SJCRH30 (cell line): ENCODE results near the gene SGSM2. TPM values are rescaled to one million over a fixed set of nuclear protein-coding genes. Genes with fewer than 3 reads are reported as not detected.
A peak's percentile ranks its signal among the peaks of the same experiment; 100 is the strongest.
"Not testable (repeated sequence)": the region's sequence is repeated elsewhere in the genome, so short reads cannot be mapped to it uniquely, and the experiment has no call there.

ENCODE experiments used
- DNase-seq, 2 experiments: peaks; one replicate each; pipeline ENCODE4 v3.0.0-alpha.2; 2015 to 2020
- H3K27ac ChIP-seq: fragments of 250-450 bp; sonication (Bioruptor Pico); 2 replicates; pipeline ENCODE4 v1.5.1; 2020; ENCODE audit warnings: mild to moderate bottlenecking, moderate library complexity
- H3K27me3 ChIP-seq: fragments of 250-450 bp; sonication (Bioruptor Pico); 2 replicates; pipeline ENCODE4 v1.5.1; 2020; ENCODE audit warnings: mild to moderate bottlenecking, moderate library complexity
- H3K36me3 ChIP-seq: fragments of 250-450 bp; sonication (Bioruptor Pico); 2 replicates; pipeline ENCODE4 v1.5.1; 2020; ENCODE audit warnings: mild to moderate bottlenecking, moderate library complexity
- H3K4me1 ChIP-seq: fragments of 250-450 bp; sonication (Bioruptor Pico); 2 replicates; pipeline ENCODE4 v1.5.1; 2020; ENCODE audit warnings: mild to moderate bottlenecking, moderate library complexity
- H3K4me3 ChIP-seq: fragments of 250-450 bp; sonication (Bioruptor Pico); 2 replicates; pipeline ENCODE4 v1.5.1; 2020; ENCODE audit warnings: mild to moderate bottlenecking, moderate library complexity
- H3K9me3 ChIP-seq: fragments of 250-450 bp; sonication (Bioruptor Pico); replicated peaks from 2 replicates; pipeline ENCODE4 v1.5.1; 2020; ENCODE audit warnings: mild to moderate bottlenecking, moderate library complexity
- total RNA-seq: library from RNA; depleted of rRNA; stranded (reverse); fragments of >200 nt; shearing (Covaris generic); gene quantifications from 2 replicates; pipeline ENCODE4 v1.2.3, GENCODE V29; 2014

The SGSM2 gene
- total RNA-seq, 1 experiment from 2014 or later: 10.6 TPM

GRCh38 chr17:2316916-2317205 lies 20.4 kb upstream of the SGSM2 start:
- not testable (repeated sequence) for H3K27ac ChIP-seq, H3K9me3 ChIP-seq, H3K4me1 ChIP-seq, DNase-seq, H3K4me3 ChIP-seq, H3K36me3 ChIP-seq, H3K27me3 ChIP-seq

- Histone ChIP-seq H3K36me3 (peaks cover 7% of the 10 kb centered on the region), H3K9me3 (no peaks in the 10 kb centered on the region), H3K4me1 (no peaks in the 10 kb centered on the region), H3K27ac (no peak overlapping the region), H3K27me3 (no peaks in the 10 kb centered on the region), H3K4me3 (no peak overlapping the region)
- DNase-seq: no peak
Observed at GRCh38 chr17:2317796-2318195, 19.5 kb upstream of the SGSM2 start.

- Histone ChIP-seq H3K27me3 (no peaks in the 10 kb centered on the region), H3K4me3 (no peak overlapping the region), H3K9me3 (no peaks in the 10 kb centered on the region), H3K4me1 (no peaks in the 10 kb centered on the region), H3K36me3 (peaks cover 19% of the 10 kb centered on the region), H3K27ac (no peak overlapping the region)
- DNase-seq: no peak
Observed at GRCh38 chr17:2319051-2319450, 18.2 kb upstream of the SGSM2 start.

- no peak overlapping the region for H3K4me3 ChIP-seq
- no peak overlapping the region for H3K27ac ChIP-seq
- DNase-seq: no peak
- H3K9me3 ChIP-seq: no peaks in the 10 kb centered on the region
- H3K36me3 ChIP-seq: peaks cover 42% of the 10 kb centered on the region
- no peaks in the 10 kb centered on the region for H3K27me3 ChIP-seq
- no peaks in the 10 kb centered on the region for H3K4me1 ChIP-seq
Observed at GRCh38 chr17:2321399-2321798, 15.9 kb upstream of the SGSM2 start.

- no peak overlapping the region for H3K4me3 ChIP-seq
- H3K4me1 ChIP-seq: no peaks in the 10 kb centered on the region
- H3K36me3 ChIP-seq: peaks cover 52% of the 10 kb centered on the region
- H3K9me3 ChIP-seq: no peaks in the 10 kb centered on the region
- H3K27ac ChIP-seq: no peak overlapping the region
- H3K27me3 ChIP-seq: no peaks in the 10 kb centered on the region
- DNase-seq: no peak
Observed at GRCh38 chr17:2323629-2324314, 13.5 kb upstream of the SGSM2 start.

GRCh38 chr17:2331303-2331702 lies 6.0 kb upstream of the SGSM2 start:
- no peaks in the 10 kb centered on the region for H3K27me3 ChIP-seq
- H3K9me3 ChIP-seq: no peaks in the 10 kb centered on the region
- H3K36me3 ChIP-seq: peaks cover 65% of the 10 kb centered on the region
- no peak overlapping the region for H3K27ac ChIP-seq
- no peaks in the 10 kb centered on the region for H3K4me1 ChIP-seq
- no peak for DNase-seq
- no peak overlapping the region for H3K4me3 ChIP-seq

GRCh38 chr17:2335726-2336214 lies 1.5 kb upstream of the SGSM2 start:
- Histone ChIP-seq H3K4me3 (peak overlapping the region; percentile 83), H3K36me3 (peaks cover 42% of the 10 kb centered on the region), H3K27me3 (no peaks in the 10 kb centered on the region), H3K9me3 (no peaks in the 10 kb centered on the region), H3K27ac (peak overlapping the region; percentile 68), H3K4me1 (no peaks in the 10 kb centered on the region)
- no peak for DNase-seq

GRCh38 chr17:2336215-2336851 lies 968 bp upstream of the SGSM2 start, which contains the start of gene TSR1:
Gene TSR1, minus strand, starts transcription at chr17:2336457. Its CDS starts 30 bp downstream, at chr17:2336427.
- Histone ChIP-seq H3K27ac (peak within 1 kb of the TSS; percentile 68), H3K4me3 (peak within 1 kb of the TSS; percentile 83), H3K9me3 (no peaks in the 10 kb centered on the region), H3K27me3 (no peaks in the 10 kb centered on the region), H3K4me1 (no peaks in the 10 kb centered on the region), H3K36me3 (peaks cover 37% of the 10 kb centered on the region)
- DNase-seq: peak; percentile 85 to 88

- Histone ChIP-seq H3K27ac (no peak overlapping the region), H3K4me1 (no peaks in the 10 kb centered on the region), H3K4me3 (peak overlapping the region; percentile 83), H3K36me3 (peaks cover 24% of the 10 kb centered on the region), H3K27me3 (no peaks in the 10 kb centered on the region), H3K9me3 (no peaks in the 10 kb centered on the region)
- peak; percentile 35 to 45 for DNase-seq
Observed at GRCh38 chr17:2337544-2338314, 428 bp downstream of the SGSM2 start.

- peaks cover 19% of the 10 kb centered on the region for H3K36me3 ChIP-seq
- no peak for DNase-seq
- no peak overlapping the region for H3K27ac ChIP-seq
- H3K4me3 ChIP-seq: peak overlapping the region; percentile 83
- H3K9me3 ChIP-seq: no peaks in the 10 kb centered on the region
- no peaks in the 10 kb centered on the region for H3K4me1 ChIP-seq
- no peaks in the 10 kb centered on the region for H3K27me3 ChIP-seq
Observed at GRCh38 chr17:2338315-2338657, 985 bp downstream of the SGSM2 start.

GRCh38 chr17:2343421-2343820 lies 6.1 kb downstream of the SGSM2 start:
- no peaks in the 10 kb centered on the region for H3K27me3 ChIP-seq
- no peak for DNase-seq
- no peak overlapping the region for H3K27ac ChIP-seq
- peaks cover 4% of the 10 kb centered on the region; the same call in 1 of the 2 replicates for H3K4me1 ChIP-seq
- H3K36me3 ChIP-seq: no peaks in the 10 kb centered on the region
- H3K4me3 ChIP-seq: no peak overlapping the region
- no peaks in the 10 kb centered on the region for H3K9me3 ChIP-seq

- Histone ChIP-seq H3K4me3 (no peak overlapping the region), H3K4me1 (peaks cover 4% of the 10 kb centered on the region; the same call in 1 of the 2 replicates), H3K9me3 (no peaks in the 10 kb centered on the region), H3K36me3 (no peaks in the 10 kb centered on the region), H3K27me3 (no peaks in the 10 kb centered on the region), H3K27ac (no peak overlapping the region)
- no peak for DNase-seq
Observed at GRCh38 chr17:2344528-2344927, 7.2 kb downstream of the SGSM2 start.

- Histone ChIP-seq H3K4me3 (no peak overlapping the region), H3K4me1 (peaks cover 4% of the 10 kb centered on the region; the same call in 1 of the 2 replicates), H3K27ac (no peak overlapping the region), H3K27me3 (no peaks in the 10 kb centered on the region), H3K9me3 (no peaks in the 10 kb centered on the region), H3K36me3 (no peaks in the 10 kb centered on the region)
- no peak for DNase-seq
Observed at GRCh38 chr17:2346475-2346874, 9.2 kb downstream of the SGSM2 start.

- peaks cover 4% of the 10 kb centered on the region; the same call in 1 of the 2 replicates for H3K4me1 ChIP-seq
- no peaks in the 10 kb centered on the region for H3K36me3 ChIP-seq
- H3K27ac ChIP-seq: no peak overlapping the region
- peak; percentile 51 to 67 for DNase-seq
- H3K27me3 ChIP-seq: no peaks in the 10 kb centered on the region
- H3K9me3 ChIP-seq: no peaks in the 10 kb centered on the region
- no peak overlapping the region for H3K4me3 ChIP-seq
Observed at GRCh38 chr17:2347805-2348685, 10.7 kb downstream of the SGSM2 start.
